HG02678 (cell line): Measurements from ENCODE around the gene CNR2.
"Not testable (repeated sequence)": the region's sequence is repeated elsewhere in the genome, so short reads cannot be mapped to it uniquely, and the experiment has no call there.

ENCODE experiments used
- ATAC-seq: cut with Tn5 transposase; IDR thresholded peaks from one replicate; pipeline ENCODE4 v1.9.1; 2021; ENCODE audit warnings: mild to moderate bottlenecking, moderate library complexity; ENCODE audit not compliant: unreplicated experiment

The CNR2 gene

DNA sequence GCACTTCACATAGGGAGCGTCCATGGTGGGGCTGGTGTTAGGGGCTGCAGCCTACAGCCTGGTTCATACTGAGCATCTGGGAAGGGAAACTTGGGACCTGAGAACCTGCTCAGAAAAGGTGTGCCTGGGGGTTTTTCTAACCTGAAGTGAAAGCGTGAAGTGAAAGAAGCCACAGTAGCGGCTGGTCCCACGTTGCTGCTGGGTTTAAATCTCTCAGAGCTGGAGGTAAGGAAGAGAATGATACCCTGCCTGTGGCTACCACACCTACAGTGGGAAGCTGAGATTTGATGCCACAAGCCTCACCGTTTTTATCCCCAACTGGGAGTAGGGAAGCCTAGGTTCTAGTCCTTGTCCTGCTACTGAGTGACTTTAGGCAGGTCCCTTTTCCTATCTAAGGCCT is 24.1 kb downstream of the CNR2 start:
- ATAC-seq: no peak

DNA sequence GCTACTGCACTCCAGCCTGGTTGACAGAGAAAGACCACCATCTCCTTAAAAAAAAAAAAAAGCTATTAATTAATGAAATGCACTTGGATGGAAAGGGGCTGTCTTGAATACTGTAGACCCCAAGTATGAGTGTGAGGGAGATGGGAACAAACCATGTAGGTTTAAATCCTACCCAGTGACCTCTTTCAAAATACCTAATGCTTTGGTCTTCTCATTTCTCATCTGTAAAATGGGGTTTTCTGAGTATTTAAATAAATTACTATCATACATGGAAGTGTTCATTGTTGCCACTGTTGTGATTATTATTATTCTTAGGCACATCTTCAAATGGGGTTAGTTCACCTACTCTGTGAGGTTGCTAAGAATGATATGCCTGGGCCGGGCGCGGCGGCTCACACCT is 27.9 kb downstream of the CNR2 start:
- ATAC-seq: no peak

GRCh38 chr1:23882746-23883145 is 30.4 kb downstream of the CNR2 start:
- ATAC-seq: no peak

GRCh38 chr1:23879809-23880208 is 33.4 kb downstream of the CNR2 start:
- ATAC-seq: no peak

GRCh38 chr1:23878668-23879067 is 34.5 kb downstream of the CNR2 start:
- no peak for ATAC-seq

DNA sequence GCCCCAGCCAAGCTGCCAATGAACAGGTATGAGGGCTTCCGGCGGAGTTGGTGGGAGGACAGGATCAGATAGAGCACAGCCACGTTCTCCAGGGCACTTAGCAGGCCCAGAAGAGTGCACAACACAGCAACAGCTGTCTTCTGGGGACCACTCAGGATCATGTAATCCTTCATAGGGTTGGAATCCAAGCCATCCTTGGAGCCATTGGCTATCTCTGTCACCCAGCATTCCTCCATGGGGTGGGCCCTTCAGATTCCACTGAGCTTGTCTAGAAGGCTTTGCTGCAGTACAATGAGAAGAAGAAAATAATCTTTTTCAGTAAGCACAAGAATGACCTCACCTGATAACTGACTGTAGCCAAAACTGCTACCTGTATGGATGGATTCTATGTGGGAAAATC is 37.8 kb downstream of the CNR2 start:
- ATAC-seq: no peak

DNA sequence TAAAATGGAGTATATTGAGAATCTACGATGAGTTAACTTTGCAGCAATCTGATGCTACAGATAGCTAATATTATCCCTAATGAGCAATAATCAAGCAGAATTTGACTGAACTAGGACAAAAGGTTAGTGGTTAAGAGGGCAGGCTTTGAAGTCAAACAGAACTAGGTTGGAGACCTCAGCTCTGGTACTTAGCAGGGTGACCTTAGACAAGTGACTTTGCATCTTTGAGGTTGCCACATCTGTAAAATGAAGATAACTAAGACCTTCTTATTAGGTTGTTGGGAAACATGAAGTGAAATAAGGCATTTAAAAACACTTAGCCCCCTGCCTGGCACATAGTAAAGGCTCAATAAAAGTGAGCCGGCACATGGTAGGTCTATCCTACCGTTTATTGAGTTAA is 40.7 kb downstream of the CNR2 start:
- ATAC-seq: no peak

GRCh38 chr1:23869051-23869450 is 44.1 kb downstream of the CNR2 start:
- no peak for ATAC-seq

- ATAC-seq: peak; percentile 8
Observed at GRCh38 chr1:23868557-23869016, 44.6 kb downstream of the CNR2 start.

GRCh38 chr1:23867895-23868556 is 45.1 kb downstream of the CNR2 start, which contains the start of gene FUCA1:
Gene FUCA1 (minus strand): TSS chr1:23868290. CDS start chr1:23868286, 4 bp downstream.
- peak; percentile 94 for ATAC-seq

GRCh38 chr1:23867542-23867894 is 45.6 kb downstream of the CNR2 start:
- ATAC-seq: no peak

DNA sequence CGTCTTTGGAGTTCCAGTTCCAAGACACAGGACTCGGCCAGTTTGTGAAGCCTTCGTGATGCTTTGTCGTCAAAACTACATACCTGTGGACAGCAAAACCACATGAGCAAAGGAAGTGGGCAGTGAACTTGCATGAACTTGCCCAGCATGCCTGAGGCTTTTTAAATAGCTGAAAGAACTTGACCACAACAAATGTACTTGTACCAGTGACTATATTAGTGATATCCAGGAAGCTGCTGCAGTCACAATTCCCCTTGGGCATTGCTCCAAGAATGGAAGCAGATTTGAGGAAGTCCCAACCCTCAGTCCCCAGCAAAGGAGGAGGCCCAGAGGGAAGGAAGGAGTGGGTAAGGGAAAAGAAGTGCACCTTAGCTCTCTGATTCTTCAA is 47.6 kb downstream of the CNR2 start:
- no peak for ATAC-seq

GRCh38 chr1:23864801-23865542 is 48.2 kb downstream of the CNR2 start:
- ATAC-seq: no peak

DNA sequence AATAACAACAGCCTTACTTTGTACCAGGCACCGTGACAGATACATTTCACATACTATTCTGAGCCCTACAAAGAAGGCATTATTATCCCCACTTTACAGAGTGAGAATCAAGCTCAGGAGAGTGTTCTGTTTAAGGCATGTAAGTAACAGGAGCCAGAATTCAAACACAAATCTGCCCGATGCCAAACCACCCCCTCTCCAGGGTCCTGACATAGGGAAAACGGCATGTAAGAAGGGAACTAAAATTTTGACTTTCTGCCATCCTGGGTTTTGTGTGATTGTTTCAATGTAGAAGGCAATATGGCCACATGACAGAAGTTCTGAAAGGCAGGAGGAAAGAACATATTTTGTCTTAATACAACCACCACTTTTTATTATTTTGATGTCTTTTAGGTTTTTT is 50.5 kb downstream of the CNR2 start:
- no peak for ATAC-seq

DNA sequence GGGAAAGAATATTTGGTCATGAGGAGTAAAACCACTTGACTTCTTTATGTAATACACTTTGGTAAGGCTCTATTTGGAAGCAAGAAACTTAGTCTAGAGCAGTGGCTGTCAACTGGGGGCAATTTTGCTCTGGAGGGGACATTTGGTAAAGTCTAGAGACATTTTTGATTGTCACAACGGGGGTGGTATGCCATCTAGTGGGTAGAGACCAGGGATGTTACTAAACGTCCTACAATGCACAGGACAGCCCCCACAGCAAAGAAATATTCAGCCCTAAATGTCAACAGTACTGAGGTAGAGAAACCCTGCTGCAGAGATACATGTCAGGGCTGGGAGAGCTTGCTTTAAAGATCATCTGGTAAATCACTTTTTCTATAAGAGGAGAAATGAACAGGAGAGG is 58.6 kb downstream of the CNR2 start:
- ATAC-seq: no peak

DNA sequence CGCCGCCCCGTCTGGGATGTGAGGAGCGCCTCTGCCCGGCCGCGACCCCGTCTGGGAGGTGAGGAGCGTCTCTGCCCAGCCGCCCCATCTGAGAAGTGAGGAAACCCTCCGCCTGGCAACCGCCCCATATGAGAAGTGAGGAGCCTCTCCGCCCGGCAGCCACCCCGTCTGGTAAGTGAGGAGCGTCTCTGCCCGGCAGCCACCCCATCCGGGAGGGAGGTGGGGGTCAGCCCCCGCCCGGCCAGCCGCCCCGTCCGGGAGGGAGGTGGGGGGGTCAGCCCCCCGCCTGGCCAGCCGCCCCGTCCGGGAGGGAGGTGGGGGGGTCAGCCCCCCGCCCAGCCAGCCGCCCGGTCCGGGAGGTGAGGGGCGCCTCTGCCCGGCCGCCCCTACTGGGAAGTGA is 60.0 kb downstream of the CNR2 start:
- ATAC-seq: not testable (repeated sequence)

DNA sequence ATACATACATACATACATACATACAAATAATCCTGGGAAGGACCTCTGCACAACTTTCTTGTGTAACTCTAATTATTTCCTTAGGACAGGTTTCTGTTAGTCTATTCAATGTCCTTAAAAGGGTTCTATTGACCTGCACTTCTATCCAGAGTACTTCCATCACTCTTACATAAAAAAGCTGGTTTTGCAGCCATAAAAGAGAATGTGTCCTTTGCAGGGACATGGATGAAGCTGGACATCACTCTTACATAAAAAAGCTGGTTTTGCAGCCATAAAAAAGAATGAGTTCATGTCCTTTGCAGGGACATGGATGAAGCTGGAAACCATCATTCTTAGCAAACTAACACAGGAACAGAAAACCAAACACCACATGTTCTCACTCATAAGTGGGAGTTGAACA is 61.8 kb downstream of the CNR2 start:
- ATAC-seq: not testable (repeated sequence)

- no peak for ATAC-seq
Observed at GRCh38 chr1:23848673-23849616, 64.2 kb downstream of the CNR2 start.

GRCh38 chr1:23847482-23848095 is 65.6 kb downstream of the CNR2 start:
- ATAC-seq: not testable (repeated sequence)

DNA sequence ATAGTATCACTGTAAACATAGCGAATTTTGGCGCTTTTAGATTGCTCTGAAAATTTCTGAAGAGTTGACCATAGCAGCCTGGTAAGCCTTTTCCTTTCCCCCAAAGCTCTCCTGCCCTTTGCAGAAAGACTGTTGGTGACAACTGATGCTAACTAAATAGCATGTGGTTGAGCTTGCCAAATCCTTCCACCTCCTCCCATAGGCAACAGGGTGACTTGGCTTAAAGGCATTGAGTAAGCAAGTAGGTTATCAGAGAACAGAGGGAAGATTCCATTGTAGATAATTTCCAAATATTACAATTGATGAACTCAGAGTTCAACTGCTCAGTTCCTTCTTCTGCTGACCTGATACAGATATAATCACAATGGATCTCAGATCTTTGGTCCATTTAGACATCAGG is 68.0 kb downstream of the CNR2 start:
- ATAC-seq: no peak

DNA sequence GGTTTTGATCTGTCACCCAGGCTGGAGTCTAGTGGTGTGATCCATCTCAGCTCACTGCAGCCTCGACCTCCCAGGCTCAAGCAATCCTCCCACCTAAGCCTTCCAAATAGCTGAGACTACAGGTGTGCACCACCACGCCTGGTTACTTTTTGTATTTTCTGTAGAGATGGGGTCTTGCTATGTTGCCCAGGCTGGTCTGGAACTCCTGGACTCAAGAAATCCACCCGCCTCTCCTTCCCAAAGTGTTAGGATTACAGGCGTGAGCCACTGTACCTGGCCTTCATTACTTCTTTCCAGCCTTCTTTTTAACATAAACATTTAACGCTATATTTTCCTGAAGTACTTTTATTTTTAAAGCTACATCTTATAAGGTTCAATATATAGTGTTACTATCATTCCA is 69.5 kb downstream of the CNR2 start:
- no peak for ATAC-seq
